ENCODE measurements around the gene NEU1.
A peak's percentile ranks its signal among the peaks of the same experiment; 100 is the strongest.

The NEU1 gene

DNA sequence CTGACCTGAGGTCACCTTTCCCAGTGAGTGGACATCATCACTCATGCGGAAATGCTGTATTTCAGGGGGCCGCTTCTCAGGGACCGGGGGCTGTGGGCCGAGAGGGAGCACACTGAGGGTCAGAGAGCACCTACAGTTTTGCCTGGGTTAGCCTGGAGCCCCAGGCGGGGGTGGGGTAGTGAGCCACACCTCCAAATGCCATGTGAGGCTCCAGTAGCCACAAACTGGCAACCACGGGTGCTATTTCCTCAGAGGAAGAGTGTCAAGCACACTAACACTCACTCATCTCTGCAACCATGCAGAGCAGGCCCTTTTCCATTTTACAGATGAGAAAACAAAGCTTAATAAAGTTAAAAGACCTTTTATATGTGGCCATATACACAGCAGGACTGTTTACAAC, 30.2 kb upstream of the NEU1 start:
- DNase-seq: no peak

DNA sequence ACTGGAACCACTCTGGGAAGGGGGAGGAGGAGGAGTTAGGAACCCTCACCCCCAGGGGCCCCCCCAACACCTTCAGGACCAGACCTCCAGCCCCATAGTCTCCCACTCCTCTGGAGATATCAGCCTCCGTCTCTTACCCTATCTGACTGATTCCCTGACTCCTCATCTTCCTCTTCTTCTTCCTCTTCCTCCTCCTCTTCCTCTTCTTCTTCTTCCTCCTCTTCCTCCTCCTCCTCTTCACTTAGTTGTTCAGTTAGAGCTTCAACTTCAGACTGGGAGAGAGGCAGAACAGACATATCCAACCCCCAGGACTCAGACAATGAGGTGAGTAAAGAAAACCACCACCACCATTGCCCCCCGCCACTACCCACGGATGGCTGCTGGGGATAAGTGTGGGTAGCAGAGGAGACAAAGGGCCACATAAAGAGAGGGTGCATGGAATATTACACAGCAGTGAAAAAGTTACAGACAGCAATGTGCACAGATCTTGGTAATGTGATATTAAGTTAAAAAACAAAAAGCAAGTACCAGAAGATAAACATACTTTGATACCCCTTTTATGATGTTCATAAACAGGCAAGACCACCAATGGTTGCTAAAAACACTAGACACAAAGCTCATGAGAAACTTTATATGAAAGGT, 26.8 kb upstream of the NEU1 start:
- DNase-seq: no peak

DNA sequence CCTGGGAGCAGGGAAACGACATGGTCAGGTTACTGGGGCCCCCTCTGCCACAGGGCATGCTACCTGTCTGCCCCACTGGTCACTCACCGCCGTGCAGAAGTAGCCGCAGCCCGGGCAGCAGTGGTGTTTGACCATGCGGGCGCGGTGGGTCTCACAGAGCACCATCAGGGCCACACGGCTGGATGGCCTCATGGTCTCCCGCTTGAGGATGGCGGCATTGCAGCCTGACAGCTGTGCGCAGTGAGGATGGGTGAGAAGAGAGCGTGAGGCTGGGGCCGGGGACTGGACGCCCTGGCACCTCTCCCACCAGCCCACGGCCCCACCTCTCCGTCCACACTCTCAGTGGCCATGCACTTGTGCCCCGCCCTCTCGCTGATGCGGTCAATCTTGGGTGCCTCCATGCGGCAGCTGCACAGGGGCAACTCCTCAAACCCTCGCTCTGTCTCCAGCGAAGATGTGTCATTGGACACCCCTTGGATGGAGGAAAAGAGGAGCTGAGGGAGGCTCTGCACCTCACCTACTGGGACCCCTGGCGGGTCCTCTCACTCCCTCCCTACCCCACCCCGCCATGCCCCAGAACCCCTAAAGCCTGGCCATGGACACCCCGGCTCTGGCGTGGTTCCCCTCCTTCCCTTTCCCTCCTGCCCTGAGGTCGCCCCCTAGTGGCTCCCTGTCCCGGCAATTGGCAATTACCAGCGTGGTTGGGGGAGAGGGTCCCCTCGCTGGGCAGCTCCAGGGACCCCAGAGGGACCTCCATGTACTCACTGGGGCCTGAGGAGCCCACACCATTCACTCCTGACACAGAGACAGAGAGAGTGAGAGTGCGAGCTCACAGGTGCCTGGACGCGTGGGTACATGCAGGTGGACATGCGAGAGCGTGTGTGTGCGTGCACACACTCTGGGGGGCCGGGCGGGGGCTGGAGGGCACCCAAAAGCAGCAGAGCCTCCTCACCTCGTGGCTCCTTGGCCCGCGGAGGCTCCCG, 25.9 kb upstream of the NEU1 start:
- DNase-seq: peak; percentile 35

DNA sequence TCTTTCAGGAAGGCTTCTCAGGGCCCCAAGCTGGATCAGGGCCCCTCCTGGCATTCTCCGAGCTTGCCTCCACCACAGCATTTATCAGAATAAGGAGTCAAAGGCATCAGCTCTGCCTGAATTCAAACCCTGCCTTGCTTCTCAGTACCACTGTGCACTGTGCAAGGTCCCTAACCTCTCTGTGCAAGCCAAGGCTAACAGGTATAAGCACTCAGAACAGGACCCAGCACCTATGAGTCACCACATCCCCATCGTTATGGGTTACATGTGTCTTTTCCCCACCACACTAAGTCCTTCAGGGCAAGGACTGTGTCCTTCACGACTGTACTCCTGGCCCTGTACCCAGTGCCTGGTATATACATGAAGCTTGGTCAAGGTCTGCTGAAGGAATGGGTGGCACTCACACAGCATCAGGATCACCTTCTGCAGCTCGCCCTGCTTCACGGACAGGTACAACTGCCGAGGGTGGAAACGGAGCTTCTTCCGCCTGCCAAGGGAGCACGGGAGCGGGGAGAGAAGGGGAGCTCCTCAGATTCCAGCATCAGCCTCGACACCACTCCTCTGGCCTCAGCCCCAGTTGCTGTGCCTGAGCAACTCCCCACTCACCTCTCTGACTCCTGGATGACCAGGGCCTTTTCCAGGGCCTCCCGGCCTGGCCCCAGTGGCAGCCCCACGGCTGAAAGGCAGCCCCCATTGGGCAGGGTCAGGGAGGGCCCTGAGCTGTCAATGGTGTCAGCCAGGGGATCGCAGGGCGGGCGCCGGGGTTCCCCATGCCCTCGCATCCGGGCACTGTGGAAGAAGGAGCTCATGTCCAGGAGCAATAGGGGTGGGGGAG, 24.8 kb upstream of the NEU1 start:
- no peak for DNase-seq

DNA sequence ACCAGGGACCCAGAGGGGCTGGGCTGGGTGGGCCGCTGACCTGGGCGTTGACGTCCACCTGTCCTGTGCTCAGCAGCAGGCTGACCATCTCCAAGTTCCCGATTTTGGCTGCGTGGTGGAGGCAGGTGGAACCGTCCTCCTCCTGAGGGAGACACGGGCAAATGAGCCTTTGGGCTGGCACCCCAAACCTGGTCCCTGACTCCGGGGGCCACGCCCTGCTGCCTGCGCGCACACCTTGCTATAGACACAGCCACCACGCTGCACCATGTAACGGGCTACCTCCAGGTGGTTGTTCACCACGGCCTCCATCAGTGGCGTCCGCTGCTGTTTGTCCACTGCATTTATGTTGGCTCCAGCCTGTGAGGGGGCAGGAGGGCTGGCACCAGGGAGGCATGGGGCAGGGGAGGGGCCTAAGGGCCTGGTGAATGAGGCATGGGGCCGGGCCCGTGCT, 23.9 kb upstream of the NEU1 start:
- no peak for DNase-seq

DNA sequence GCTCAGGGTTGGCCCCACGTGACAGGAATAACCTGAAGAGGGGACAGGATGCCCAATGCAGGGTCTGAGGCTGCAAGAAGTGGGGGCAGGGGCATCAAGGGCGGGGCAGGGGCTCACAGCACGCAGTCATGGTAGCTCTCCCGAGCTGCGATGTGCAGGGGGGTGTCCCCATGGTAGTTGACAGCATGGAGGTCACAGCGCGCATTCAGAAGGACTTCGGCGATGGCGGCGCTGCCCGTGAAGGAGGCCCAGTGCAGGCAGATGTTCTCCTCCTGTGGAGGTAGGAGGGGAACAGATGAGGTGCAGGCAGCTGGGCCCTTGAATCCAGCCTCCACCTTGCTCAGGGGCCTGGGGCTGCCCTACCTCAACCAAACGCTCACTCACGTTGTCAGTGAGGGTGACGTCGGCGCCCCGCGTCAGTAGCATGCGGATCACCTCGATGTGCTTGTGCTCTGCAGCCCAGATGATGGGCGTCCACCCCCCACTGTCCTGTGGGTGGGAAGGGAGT, 22.0 kb upstream of the NEU1 start:
- DNase-seq: no peak

DNA sequence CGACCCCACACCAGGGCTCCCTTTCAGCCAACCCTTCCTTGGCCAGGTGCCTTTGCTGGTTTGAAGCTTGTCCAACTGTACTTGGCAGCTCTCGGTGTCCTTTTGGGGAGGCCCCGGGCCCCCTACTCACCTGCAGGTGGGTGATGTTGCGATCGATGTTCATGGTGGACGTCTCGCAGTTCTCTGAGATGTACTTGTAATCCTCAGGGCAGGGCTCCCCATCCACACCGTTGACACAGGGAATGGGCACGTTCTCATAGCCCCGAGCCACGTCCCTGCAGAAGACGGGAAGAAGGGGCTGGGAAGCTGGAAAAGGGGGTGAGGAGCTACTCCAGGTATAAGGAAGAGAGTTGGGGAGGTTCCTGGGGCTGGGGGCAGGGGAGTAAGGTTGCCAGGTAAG, 21.1 kb upstream of the NEU1 start:
- no peak for DNase-seq

DNA sequence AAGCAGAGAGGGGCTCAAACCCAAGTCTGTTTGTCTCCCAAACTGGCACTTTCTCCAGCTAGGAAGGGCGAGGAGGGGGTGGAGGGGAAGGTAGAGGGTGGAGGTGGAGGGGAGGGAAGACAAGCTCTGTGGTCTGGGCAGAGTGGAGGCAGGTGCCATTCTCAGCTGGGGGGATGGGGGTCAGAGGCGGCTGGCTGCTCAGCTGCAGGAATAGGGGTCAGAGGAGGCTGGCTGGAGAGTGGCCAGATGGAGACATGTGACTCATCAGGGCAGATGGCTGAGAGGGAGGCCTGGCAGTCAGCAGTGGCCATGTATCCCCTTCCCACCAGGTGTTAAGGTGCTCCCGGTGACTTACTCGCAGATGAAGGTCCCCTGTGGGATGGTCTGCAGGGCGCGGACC, 19.7 kb upstream of the NEU1 start:
- DNase-seq: no peak

DNA sequence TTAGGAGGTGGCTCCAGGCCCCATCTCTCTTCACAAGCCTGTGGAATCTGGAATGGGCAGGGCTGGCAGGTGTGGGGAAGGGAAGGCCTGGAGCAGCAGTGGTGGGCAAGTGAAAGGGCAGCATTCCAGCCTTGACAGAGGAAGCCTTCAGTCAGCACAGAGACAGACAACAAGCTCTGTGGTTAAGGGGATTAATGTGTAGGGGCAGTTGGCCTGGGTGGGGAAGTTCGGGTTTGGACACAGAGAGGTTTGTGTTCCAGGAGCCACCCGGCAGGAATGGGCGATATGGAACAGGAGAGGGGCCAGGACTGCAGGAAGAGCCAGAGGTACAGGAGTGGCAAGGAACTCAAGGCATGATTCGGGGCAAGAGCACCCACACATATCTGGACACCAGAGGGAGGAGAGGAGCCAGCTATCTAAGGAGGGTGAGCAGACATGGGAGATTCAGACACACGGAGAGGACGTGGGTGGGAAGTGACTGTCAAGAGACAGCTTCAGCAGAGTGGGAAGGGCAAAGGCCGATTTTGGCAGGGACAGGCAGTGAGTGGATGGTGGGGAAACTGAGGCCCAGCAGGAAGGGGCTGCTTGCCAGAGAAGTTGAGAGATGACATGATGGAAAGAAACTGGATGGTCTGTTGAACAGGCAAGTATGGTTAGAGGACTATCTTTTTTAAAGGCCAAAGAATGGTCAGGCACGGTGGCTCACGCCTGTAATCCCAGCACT, 18.7 kb upstream of the NEU1 start:
- DNase-seq: no peak

DNA sequence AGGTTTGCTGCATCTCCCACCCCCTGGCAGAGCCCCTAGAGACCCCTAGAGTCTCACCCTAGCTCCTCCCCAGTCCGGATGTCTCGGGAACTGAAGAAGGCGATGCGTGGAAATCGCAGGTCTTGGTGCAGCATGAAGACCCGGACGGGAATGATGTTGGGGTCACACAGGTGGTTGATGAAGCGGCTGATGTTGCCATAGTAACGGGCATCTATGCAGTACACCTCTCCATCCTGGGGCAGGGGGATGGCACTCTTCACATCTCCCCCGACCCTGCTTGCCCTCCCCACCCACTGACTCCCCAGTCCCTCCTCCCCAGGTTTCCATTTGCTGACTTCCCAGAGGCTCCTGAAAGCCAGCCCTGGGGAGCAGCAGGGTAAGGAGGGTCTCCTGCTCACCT, 18.0 kb upstream of the NEU1 start:
- no peak for DNase-seq

DNA sequence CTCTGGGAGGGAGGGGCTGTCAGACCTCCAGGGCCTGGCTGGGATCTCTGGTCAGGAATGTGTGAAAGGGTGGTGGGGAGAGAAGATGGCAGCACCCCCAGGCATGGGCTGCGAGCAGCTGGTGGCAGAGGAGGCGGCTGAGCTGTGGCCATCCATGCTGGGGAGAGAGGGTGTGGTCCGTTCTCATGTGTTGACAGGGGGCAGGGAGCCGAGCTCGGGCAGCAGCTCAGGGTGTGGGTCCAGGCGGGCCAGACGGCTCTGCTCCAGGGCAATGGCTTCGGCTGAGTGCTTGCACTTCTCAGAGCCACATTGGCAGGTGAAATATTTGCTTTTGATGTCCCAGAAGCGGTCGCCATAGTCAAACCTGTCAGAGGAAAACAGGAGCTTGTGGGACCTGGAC, 17.3 kb upstream of the NEU1 start:
- DNase-seq: no peak

DNA sequence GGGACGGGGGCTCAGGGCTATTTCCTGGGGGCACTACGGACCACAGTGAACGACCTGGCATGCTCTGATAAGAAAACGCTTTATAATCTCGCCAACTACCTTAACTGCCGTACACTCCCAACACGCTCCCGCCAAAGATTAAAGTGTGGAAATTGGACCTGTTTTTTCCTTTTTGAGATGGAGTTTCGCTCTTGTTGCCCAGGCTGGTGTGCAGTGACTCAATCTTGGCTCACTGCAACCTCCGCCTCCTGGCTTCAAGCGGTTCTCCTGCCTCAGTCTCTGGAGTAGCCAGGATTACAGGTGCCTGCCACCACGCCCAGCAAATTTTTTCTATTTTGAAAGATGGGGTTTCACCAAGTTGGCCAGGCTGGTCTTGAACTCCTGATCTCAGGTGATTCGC, 16.5 kb upstream of the NEU1 start:
- DNase-seq: no peak

DNA sequence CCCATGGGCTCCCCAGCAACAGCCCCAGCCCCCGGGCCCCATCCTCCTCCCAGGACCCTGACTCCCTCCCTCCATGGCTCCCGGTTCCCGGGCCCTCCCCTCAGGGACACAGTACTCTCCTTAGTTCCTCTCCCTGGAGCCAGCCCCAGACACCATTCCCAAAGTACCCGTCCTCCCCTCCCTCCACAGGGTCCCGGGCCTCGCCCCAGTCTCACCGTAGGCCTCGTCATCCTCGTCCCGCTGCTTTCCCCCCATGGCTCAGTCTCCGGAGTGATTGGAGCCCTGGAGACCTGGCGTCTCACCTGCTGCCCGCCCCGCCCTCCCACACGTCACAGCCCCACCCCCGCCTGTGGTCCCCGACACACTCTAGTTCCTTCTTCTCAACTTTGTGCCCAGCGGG, 16.1 kb upstream of the NEU1 start, which contains the start of gene SLC44A4:
Gene SLC44A4 (minus strand): TSS at position 272 of the 400 bp plus-strand sequence. CDS start 17 bp downstream, at position 255.
- no peak for DNase-seq

DNA sequence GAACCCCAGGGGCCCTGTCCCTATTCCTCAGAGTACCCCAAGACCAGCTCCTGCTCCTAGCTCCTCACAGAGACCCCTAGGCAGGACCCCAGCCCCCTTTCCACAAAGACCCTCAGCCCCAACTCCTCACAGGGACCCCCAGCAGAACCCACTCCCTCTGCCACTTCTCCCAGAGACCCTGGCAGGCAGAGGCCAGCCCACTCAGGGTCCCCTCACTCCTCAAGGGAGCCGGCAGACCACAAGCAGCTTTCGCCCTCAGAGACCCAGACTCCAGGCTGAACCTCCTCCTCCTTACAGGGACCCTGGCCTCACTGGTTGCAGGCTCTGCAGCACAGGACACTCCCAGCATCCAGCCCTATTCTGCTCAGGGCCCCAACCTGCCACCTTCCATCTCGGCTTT, 15.6 kb upstream of the NEU1 start:
- no peak for DNase-seq

DNA sequence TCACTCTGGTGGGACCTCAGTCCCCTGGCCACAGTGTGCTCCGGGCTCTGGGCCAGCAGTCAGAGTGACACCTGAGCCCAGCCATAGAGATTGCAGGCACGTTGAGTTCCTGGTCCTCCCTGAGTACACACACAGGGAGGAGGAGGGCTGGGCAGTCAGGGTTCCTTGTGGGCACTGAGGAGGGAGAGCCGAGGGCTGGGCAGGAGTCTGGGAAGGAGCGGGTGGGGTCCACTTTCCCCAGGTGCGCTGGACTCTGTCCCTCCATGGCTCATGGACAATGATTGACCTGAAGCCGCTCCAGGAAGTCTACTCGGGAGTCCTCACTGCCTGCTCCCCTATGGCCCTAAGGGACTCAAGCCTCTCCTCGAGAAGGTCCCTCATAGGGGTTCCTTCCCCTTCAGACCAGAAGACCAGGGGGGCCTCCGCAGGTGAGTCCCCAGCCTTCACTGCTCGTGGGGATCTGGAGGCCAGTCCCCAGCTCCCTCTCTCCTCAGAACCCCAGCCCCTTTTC, 15.1 kb upstream of the NEU1 start:
- no peak for DNase-seq

DNA sequence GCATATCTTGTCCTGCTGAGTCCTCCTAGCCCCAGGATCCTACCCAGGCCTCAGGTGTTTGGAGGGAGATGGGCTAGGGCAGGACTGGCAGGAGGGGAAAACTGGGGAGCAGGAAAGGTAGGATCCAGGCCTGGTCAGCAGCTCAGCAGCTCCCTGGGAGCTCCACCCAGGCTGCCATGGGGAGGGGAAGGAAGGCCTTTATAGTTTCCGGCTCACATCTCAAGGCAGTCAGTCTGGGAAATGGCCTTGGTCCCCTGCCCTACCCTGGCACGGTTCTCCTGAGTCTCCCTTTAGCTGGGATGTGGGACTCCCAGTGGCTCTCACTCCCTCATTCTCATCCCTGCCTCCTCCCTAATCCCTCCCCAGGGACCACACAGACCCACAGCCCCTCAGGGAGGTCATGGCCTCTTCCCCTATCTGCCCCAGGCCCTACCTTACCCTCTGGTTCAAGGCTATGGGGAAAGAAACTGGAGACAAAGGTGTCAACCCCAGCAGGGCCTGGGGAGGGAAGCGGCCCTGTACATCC, 14.6 kb upstream of the NEU1 start:
- DNase-seq: no peak

DNA sequence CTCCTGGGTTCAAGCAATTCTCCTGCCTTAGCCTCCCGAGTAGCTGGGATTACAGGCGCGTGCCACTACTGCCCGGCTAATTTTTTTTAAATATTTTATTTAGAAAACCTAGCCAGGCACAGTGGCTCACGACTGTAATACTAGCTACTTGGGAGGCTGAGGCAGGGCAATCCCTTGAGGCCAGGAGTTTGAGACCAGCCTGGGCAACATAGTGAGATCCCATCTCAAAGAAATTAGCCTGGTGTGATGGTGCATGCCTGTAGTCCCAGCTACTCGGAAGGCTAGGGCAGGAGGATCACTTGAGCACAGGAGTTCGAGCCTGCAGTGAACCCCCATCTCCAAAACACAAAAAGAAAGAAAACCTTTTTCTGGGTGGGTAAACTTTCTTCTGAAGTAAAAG, 13.7 kb upstream of the NEU1 start:
- DNase-seq: no peak

DNA sequence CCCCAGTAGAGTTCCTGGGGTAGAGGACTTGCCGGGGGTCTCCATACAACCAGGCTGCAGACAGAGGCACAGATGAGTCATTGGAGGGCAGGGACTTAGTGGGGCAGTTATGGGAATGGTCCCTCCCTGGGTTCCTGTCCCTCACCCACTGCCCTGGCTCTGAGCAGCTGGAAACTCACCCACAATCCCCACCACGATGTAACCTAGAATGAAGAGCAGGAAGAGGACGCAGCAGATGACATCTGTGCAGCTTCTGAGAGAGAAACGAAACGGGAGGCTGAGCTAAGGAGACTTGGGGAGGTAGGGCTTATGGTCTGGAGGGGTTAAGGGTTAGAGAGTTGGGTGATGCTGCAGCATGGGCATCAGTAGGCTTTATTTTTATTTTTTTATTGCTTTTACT, 13.3 kb upstream of the NEU1 start:
- no peak for DNase-seq

DNA sequence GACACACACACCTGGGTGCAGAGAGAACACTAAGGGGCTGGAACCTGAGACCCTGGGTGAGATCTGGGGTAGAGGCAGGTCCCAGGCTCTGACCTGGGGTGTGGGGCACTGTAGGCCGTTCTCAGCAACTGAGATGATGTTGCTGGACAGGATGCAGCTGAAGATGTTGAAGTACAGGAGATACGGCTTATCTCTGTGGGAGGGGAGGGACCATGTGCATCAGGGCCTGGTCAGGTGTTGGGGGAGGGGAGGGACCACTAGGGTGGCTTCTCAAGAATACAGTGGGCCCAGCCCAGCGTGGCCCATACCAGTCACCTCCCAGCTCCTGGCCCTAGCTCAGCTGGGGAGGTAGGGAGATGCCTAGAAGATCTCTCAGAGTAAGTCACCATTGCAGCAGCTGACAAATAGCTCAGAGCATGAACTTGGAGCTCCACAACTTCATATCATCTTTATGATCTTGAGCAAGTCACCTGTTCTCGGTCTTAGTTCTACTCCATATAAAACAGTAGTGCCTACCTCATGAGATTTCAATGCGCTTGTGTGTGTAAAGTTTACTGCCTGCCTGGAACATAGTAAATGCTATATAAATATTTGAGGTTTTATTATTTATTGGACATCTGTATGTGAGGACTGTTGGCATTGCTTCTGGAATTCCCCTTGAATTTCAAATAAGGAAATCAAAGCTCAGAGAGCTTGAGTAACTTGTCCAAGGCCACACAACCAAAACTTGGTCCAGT, 12.4 kb upstream of the NEU1 start:
- DNase-seq: no peak

DNA sequence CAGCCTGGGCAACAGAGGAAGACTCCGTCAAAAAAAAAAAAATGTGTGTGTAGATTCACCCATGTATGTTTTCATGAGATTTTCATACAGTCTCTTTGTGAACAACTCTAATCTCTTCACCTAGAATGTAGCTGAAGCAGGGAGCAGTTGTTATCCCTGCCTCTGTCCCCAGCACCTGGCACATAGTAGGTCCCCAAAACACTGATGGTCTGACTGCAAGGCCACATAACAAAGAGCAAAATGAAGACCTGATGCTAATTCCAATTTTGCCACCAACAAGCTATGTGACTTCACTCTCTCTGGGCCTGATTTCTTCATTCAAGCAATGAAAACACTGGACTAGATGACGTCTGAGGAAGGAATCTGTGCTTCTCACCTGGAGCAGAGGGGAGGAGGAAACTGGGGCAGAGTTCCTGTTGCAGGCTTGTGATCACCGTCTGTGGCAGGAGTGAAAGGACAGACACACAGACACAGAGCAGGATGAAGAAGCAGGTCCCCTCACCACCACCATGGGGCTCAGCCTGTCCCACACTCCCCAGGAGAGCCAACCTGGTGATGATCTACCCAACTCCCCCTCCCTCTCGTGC, 11.6 kb upstream of the NEU1 start:
- DNase-seq: no peak

All from CD4-positive, alpha-beta T cell treated with Interferon gamma for 1 hour (primary cell).